Chondrocyte (in vitro differentiated cells): ENCODE results near the gene SND1. TPM values are rescaled to one million over a fixed set of nuclear protein-coding genes. Genes with fewer than 3 reads are reported as not detected.

ENCODE experiments used
- DNase-seq: peaks from one replicate; pipeline ENCODE4 v3.0.0; 2021; ENCODE audit warnings: mixed read lengths, low spot score
- H3K27ac Mint-ChIP-seq: one replicate; pipeline ENCODE4 v1.8.0; 2021; ENCODE audit warnings: mild to moderate bottlenecking, moderate library complexity, mixed read lengths; ENCODE audit not compliant: unreplicated experiment
- H3K27me3 Mint-ChIP-seq: 2 replicates; pipeline ENCODE4 v1.8.0; 2021; ENCODE audit warnings: low read depth, mixed read lengths
- H3K36me3 Mint-ChIP-seq: 2 replicates; pipeline ENCODE4 v1.8.0; 2021; ENCODE audit warnings: low read depth, mixed read lengths
- H3K4me1 Mint-ChIP-seq: 2 replicates; pipeline ENCODE4 v1.8.0; 2021; ENCODE audit warnings: low read depth, mild to moderate bottlenecking, mixed read lengths
- H3K4me3 Mint-ChIP-seq: one replicate; pipeline ENCODE4 v1.8.0; 2021; ENCODE audit warnings: mild to moderate bottlenecking, moderate library complexity, mixed read lengths; ENCODE audit not compliant: unreplicated experiment
- H3K9me3 Mint-ChIP-seq: 2 replicates; pipeline ENCODE4 v1.8.0; 2021; ENCODE audit warnings: low read depth, mixed read lengths
- CTCF ChIP-seq: fragments of 200-600 bp; sonication (generic); IDR thresholded peaks from 2 replicates; pipeline ENCODE4 v1.5.0; 2021; ENCODE audit warnings: antibody characterized with exemption, mild to moderate bottlenecking, moderate library complexity
- total RNA-seq: library from RNA; stranded (reverse); gene quantifications from 3 replicates; pipeline ENCODE4 v1.2.1, GENCODE V29; 2021

SND1 gene
- total RNA-seq, 1 donor from 2014 or later = 229 TPM

- no peaks in the 10 kb centered on the region for H3K9me3 Mint-ChIP-seq
- peaks cover 4% of the 10 kb centered on the region for H3K36me3 Mint-ChIP-seq
- no peak overlapping the region for H3K27ac Mint-ChIP-seq
- no peak overlapping the region for H3K4me3 Mint-ChIP-seq
- H3K27me3 Mint-ChIP-seq = no peaks in the 10 kb centered on the region
- no peak for DNase-seq
- peaks cover 18% of the 10 kb centered on the region for H3K4me1 Mint-ChIP-seq
- TF ChIP-seq CTCF = no peak
These were observed 414.4 kb downstream of the SND1 start for GRCh38 chr7:128066395-128066794.

GRCh38 chr7:128066858-128067257 is 414.9 kb downstream of the SND1 start:
- Mint-ChIP-seq H3K36me3 (peaks cover 4% of the 10 kb centered on the region), H3K4me3 (no peak overlapping the region), H3K9me3 (no peaks in the 10 kb centered on the region), H3K4me1 (peaks cover 16% of the 10 kb centered on the region), H3K27me3 (no peaks in the 10 kb centered on the region), H3K27ac (no peak overlapping the region)
- no peak for DNase-seq
- peak; percentile 32 for TF ChIP-seq CTCF

- Mint-ChIP-seq H3K4me3 (no peak overlapping the region), H3K4me1 (peaks cover 16% of the 10 kb centered on the region), H3K27me3 (no peaks in the 10 kb centered on the region), H3K9me3 (no peaks in the 10 kb centered on the region), H3K27ac (no peak overlapping the region), H3K36me3 (peaks cover 4% of the 10 kb centered on the region)
- DNase-seq = no peak
- TF ChIP-seq CTCF = no peak
These were observed 416.0 kb downstream of the SND1 start for GRCh38 chr7:128067983-128068382.

- Mint-ChIP-seq H3K36me3 (peaks cover 1% of the 10 kb centered on the region), H3K4me1 (peaks cover 12% of the 10 kb centered on the region), H3K4me3 (no peak overlapping the region), H3K27me3 (no peaks in the 10 kb centered on the region), H3K27ac (no peak overlapping the region), H3K9me3 (no peaks in the 10 kb centered on the region)
- DNase-seq = no peak
- no peak for TF ChIP-seq CTCF
These were observed 416.8 kb downstream of the SND1 start for GRCh38 chr7:128068785-128069184.

- H3K36me3 Mint-ChIP-seq = peaks cover 1% of the 10 kb centered on the region
- H3K4me1 Mint-ChIP-seq = peaks cover 12% of the 10 kb centered on the region
- DNase-seq = no peak
- H3K27ac Mint-ChIP-seq = no peak overlapping the region
- TF ChIP-seq CTCF = no peak
- H3K27me3 Mint-ChIP-seq = no peaks in the 10 kb centered on the region
- H3K9me3 Mint-ChIP-seq = no peaks in the 10 kb centered on the region
- no peak overlapping the region for H3K4me3 Mint-ChIP-seq
These were observed 417.7 kb downstream of the SND1 start for GRCh38 chr7:128069373-128070364.
